T-helper 22 cell (primary cell): ENCODE results near the gene PIF1.

ENCODE experiments used
- DNase-seq: peaks from one replicate; pipeline ENCODE4 v3.0.0-alpha.2; 2020; ENCODE audit warnings: low read depth

The PIF1 gene

GRCh38 chr15:64825431-64826294, at the start of gene PIF1:
PIF1 (minus strand) TSS chr15:64825647; CDS start chr15:64824335, 1,312 bp downstream.
- DNase-seq = peak; percentile 85

- DNase-seq = no peak
These were observed 44.9 kb upstream of the PIF1 start for GRCh38 chr15:64870353-64870752.

GRCh38 chr15:64869501-64869900, 44.1 kb upstream of the PIF1 start:
- DNase-seq = no peak

- no peak for DNase-seq
These were observed 40.6 kb upstream of the PIF1 start for GRCh38 chr15:64865998-64866520.

GRCh38 chr15:64865126-64865997, 39.9 kb upstream of the PIF1 start:
- DNase-seq = no peak

- no peak for DNase-seq
These were observed 38.6 kb upstream of the PIF1 start for GRCh38 chr15:64864068-64864467.

GRCh38 chr15:64862408-64862807, 37.0 kb upstream of the PIF1 start:
- DNase-seq = no peak

GRCh38 chr15:64861960-64862359, 36.5 kb upstream of the PIF1 start:
- no peak for DNase-seq

GRCh38 chr15:64861331-64861730, 35.9 kb upstream of the PIF1 start:
- DNase-seq = no peak

- no peak for DNase-seq
These were observed 33.8 kb upstream of the PIF1 start for GRCh38 chr15:64859226-64859625.

GRCh38 chr15:64858021-64858575, 32.7 kb upstream of the PIF1 start:
- DNase-seq = no peak

- DNase-seq = no peak
These were observed 32.0 kb upstream of the PIF1 start for GRCh38 chr15:64857421-64857820.

- no peak for DNase-seq
These were observed 31.1 kb upstream of the PIF1 start for GRCh38 chr15:64856429-64857145.

- no peak for DNase-seq
These were observed 29.9 kb upstream of the PIF1 start for GRCh38 chr15:64855205-64855975.

- DNase-seq = no peak
These were observed 29.1 kb upstream of the PIF1 start for GRCh38 chr15:64854526-64854925.

- no peak for DNase-seq
These were observed 28.6 kb upstream of the PIF1 start for GRCh38 chr15:64854041-64854440.

GRCh38 chr15:64851503-64851840, 26.0 kb upstream of the PIF1 start:
- DNase-seq = no peak

GRCh38 chr15:64850778-64851502, 25.5 kb upstream of the PIF1 start:
- DNase-seq = no peak

GRCh38 chr15:64847876-64848716, 22.6 kb upstream of the PIF1 start:
- no peak for DNase-seq
